K562 (cell line): ENCODE results near the gene ACADSB. TPM values are rescaled to one million over a fixed set of nuclear protein-coding genes. Genes with fewer than 3 reads are reported as not detected.

Source experiments
- HNRNPK ChIP-seq: fragments of 200-400 bp; formaldehyde crosslinking; IDR thresholded peaks from one replicate; pipeline ENCODE4 v1.6.1; 2018; ENCODE audit warnings: mild to moderate bottlenecking, low read depth, low read length; ENCODE audit not compliant: poor library complexity, severe bottlenecking
- LEF1 ChIP-seq: fragments of 450-650 bp; IDR thresholded peaks from 2 replicates; pipeline ENCODE4 v1.6.1; 2016; ENCODE audit warnings: mild to moderate bottlenecking
- MTA1 ChIP-seq: fragments of 450-650 bp; IDR thresholded peaks from 2 replicates; pipeline ENCODE4 v1.6.1; 2017; ENCODE audit warnings: borderline replicate concordance
- TRIM28 ChIP-seq: fragments of 450-650 bp; IDR thresholded peaks from 2 replicates; pipeline ENCODE4 v1.6.1; 2017
- polyA plus RNA-seq, 8 experiments: library from polyadenylated mRNA; depleted of rRNA in 4 of 8; stranded (reverse) in 5 of 8; unstranded in 3 of 8; fragments of >200 nt; fragmentation: Nextera tagmentation in 2 of 8; fragmentation: Illumina TruSeq in 1 of 8; extraction: Ambion mirVana in 2 of 8; extraction: Trizol in 1 of 8; gene quantifications; 2 replicates each; pipeline versions ENCODE4 v1.2.1 to v1.2.3, GENCODE V29; 2011 to 2014; ENCODE audit warnings: inconsistent platforms in 1 of 8, missing spikeins in 1 of 8
- total RNA-seq, 7 experiments: library from RNA; depleted of rRNA in 6 of 7; stranded (reverse); fragments of >200 nt in 6 of 7; fragmentation: Illumina TruSeq in 2 of 7; extraction: Trizol in 2 of 7; gene quantifications; 2 replicates each; pipeline versions ENCODE4 v1.2.1 to v1.2.3, GENCODE V29; 2011 to 2021; ENCODE audit warnings: low replicate concordance in 1 of 7
- TF ChIP-seq, protein P1 (sequence below): sonication (generic); formaldehyde crosslinking; IDR thresholded peaks from 2 replicates; pipeline ENCODE4 v1.8.0; 2022; ENCODE audit warnings: missing genetic modification reagents, mild to moderate bottlenecking, borderline replicate concordance
- TF ChIP-seq, protein P2 (sequence below): fragments of 250-450 bp; sonication (Bioruptor Pico); IDR thresholded peaks from 2 replicates; pipeline ENCODE4 v1.8.0; 2022; ENCODE audit warnings: moderate library complexity, mild to moderate bottlenecking, inconsistent platforms
- TF ChIP-seq, protein P3 (sequence below): fragments of 250-450 bp; sonication (Bioruptor Pico); IDR thresholded peaks from 2 replicates; pipeline ENCODE4 v1.4.0; 2020
- TF ChIP-seq, protein P4 (sequence below): sonication (generic); formaldehyde crosslinking; IDR thresholded peaks from 2 replicates; pipeline ENCODE4 v1.8.1; 2023; ENCODE audit warnings: mild to moderate bottlenecking, missing genetic modification reagents
- TF ChIP-seq, protein P5 (sequence below), 2 experiments: fragments of 450-650 bp; IDR thresholded peaks; 2 replicates each; pipeline ENCODE4 v1.6.1; 2016; ENCODE audit warnings: mild to moderate bottlenecking in 2 of 2, borderline replicate concordance in 1 of 2, low read depth in 1 of 2, moderate library complexity in 1 of 2

Gene ACADSB
- total and polyA plus RNA-seq, 9 of the 15 experiments (the other 6 are each of a cell fraction or from before 2014, with no cell fraction given), result 2.9 to 9.1 (median 5.8) TPM

DNA sequence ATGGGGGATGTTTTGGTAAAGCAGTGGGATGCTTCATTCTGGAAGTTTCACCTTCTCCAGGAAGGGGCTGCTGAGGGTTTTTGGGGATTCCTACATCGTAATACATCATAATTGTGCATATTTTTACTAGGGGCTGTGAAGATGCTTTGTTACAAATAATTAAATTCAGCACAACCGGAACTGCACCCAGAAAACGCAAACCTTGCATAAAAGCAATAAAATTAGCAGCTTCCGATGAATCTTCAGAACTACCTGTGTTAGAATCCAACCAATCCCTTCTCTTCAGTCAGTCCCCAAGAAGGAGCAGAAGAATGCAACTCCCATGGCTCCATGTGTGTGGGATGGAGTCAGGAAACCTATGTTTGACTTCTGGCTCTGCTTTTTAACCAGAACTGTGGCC is 78.5 kb downstream of the ACADSB start (continued):
- TF ChIP-seq, protein P1, sequence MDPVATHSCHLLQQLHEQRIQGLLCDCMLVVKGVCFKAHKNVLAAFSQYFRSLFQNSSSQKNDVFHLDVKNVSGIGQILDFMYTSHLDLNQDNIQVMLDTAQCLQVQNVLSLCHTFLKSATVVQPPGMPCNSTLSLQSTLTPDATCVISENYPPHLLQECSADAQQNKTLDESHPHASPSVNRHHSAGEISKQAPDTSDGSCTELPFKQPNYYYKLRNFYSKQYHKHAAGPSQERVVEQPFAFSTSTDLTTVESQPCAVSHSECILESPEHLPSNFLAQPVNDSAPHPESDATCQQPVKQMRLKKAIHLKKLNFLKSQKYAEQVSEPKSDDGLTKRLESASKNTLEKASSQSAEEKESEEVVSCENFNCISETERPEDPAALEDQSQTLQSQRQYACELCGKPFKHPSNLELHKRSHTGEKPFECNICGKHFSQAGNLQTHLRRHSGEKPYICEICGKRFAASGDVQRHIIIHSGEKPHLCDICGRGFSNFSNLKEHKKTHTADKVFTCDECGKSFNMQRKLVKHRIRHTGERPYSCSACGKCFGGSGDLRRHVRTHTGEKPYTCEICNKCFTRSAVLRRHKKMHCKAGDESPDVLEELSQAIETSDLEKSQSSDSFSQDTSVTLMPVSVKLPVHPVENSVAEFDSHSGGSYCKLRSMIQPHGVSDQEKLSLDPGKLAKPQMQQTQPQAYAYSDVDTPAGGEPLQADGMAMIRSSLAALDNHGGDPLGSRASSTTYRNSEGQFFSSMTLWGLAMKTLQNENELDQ (CRISPR knock-in tag), result no peak
- TF ChIP-seq, protein P2, sequence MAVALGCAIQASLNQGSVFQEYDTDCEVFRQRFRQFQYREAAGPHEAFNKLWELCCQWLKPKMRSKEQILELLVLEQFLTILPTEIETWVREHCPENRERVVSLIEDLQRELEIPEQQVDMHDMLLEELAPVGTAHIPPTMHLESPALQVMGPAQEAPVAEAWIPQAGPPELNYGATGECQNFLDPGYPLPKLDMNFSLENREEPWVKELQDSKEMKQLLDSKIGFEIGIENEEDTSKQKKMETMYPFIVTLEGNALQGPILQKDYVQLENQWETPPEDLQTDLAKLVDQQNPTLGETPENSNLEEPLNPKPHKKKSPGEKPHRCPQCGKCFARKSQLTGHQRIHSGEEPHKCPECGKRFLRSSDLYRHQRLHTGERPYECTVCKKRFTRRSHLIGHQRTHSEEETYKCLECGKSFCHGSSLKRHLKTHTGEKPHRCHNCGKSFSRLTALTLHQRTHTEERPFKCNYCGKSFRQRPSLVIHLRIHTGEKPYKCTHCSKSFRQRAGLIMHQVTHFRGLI, result no peak
- TF ChIP-seq, protein P3, sequence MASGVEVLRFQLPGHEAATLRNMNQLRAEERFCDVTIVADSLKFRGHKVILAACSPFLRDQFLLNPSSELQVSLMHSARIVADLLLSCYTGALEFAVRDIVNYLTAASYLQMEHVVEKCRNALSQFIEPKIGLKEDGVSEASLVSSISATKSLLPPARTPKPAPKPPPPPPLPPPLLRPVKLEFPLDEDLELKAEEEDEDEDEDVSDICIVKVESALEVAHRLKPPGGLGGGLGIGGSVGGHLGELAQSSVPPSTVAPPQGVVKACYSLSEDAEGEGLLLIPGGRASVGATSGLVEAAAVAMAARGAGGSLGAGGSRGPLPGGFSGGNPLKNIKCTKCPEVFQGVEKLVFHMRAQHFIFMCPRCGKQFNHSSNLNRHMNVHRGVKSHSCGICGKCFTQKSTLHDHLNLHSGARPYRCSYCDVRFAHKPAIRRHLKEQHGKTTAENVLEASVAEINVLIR, result no peak
- TF ChIP-seq, protein P4, sequence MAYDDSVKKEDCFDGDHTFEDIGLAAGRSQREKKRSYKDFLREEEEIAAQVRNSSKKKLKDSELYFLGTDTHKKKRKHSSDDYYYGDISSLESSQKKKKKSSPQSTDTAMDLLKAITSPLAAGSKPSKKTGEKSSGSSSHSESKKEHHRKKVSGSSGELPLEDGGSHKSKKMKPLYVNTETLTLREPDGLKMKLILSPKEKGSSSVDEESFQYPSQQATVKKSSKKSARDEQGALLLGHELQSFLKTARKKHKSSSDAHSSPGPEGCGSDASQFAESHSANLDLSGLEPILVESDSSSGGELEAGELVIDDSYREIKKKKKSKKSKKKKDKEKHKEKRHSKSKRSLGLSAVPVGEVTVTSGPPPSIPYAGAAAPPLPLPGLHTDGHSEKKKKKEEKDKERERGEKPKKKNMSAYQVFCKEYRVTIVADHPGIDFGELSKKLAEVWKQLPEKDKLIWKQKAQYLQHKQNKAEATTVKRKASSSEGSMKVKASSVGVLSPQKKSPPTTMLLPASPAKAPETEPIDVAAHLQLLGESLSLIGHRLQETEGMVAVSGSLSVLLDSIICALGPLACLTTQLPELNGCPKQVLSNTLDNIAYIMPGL (CRISPR knock-in tag), result no peak
- no peak for TF ChIP-seq HNRNPK
- no peak for TF ChIP-seq MTA1
- no peak for TF ChIP-seq LEF1
- TF ChIP-seq, protein P5, sequence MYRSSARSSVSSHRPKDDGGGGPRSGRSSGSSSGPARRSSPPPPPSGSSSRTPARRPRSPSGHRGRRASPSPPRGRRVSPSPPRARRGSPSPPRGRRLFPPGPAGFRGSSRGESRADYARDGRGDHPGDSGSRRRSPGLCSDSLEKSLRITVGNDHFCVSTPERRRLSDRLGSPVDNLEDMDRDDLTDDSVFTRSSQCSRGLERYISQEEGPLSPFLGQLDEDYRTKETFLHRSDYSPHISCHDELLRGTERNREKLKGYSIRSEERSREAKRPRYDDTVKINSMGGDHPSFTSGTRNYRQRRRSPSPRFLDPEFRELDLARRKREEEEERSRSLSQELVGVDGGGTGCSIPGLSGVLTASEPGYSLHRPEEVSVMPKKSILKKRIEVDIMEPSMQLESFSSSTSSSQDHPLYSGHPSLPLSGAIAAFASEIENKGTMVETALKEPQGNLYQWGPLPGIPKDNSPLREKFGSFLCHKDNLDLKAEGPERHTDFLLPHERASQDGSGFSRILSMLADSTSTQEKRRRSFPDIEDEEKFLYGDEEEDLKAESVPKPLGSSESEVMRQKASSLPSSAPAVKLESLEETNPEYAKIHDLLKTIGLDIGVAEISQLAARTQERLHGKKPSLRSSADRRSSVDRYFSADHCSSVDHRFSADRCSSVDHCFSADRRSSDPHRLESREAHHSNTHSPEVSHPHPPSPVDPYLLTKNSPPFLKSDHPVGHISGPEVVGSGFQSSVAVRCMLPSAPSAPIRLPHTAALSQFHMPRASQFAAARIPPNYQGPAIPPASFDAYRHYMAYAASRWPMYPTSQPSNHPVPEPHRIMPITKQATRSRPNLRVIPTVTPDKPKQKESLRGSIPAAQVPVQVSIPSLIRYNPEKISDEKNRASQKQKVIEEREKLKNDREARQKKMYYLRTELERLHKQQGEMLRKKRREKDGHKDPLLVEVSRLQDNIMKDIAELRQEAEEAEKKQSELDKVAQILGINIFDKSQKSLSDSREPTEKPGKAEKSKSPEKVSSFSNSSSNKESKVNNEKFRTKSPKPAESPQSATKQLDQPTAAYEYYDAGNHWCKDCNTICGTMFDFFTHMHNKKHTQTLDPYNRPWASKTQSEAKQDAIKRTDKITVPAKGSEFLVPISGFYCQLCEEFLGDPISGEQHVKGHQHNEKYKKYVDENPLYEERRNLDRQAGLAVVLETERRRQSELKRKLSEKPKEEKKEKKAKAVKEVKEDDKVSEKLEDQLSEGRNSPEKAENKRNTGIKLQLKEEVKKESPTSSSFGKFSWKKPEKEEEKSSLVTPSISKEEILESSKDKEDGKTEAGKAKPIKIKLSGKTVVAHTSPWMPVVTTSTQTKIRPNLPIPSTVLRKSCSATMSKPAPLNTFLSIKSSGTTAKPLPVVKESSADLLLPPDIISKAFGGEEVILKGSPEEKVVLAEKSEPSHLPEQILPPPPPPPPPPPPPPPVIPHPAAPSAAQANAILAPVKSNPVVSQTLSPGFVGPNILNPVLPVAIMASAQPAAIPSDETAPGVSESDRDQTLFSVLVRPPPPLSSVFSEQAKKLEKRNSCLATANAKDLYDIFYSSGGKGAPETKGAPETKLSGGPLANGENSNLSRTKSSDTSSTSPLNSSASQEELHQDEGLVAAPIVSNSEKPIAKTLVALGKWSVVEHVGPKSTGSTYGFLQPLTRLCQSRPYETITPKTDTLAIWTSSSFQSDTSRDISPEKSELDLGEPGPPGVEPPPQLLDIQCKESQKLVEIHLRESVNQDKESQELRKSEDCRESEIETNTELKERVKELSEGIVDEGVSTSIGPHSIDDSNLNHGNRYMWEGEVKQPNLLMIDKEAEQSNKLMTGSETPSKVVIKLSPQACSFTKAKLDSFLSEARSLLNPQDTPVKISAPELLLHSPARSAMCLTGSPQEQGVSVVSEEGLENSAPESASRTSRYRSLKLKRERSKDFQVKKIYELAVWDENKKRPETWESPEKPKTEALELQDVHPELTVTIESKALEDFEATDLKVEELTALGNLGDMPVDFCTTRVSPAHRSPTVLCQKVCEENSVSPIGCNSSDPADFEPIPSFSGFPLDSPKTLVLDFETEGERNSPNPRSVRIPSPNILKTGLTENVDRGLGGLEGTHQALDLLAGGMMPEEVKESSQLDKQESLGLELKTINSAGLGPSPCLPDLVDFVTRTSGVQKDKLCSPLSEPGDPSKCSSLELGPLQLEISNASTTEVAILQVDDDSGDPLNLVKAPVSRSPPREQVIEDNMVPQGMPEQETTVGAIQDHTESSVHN (IDR thresholded peaks at IDR 0.05; ENCODE audit: borderline replicate concordance in 1 of 2, low read depth in 1 of 2), result no peak
- no peak for TF ChIP-seq TRIM28
